ENCODE measurements around the gene ZCCHC7. TPM values are rescaled to one million over a fixed set of nuclear protein-coding genes. Genes with fewer than 3 reads are reported as not detected.

Gene ZCCHC7
- polyA plus RNA-seq, 3 donors: 8.7 to 12.9 (median 12.5) TPM

DNA sequence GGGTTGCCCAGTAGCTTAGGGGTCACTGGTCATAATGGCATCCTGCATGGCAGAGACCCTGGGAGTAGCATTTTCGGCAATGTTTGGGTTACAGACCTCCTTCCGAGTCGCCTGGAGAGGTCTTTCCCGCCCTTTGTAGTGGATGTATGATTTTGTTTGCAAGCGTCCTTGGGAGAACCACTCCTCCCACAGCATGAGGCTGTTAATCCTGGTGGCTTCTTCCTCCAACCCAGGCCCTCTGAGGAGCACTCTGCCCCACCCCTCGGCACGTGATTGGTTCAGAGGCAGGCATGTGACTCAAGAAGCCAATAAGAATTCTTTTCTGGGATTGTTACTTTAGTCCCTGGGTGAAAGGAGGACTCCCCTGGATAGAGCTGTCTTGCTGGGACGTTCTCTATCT lies 271.9 kb downstream of the ZCCHC7 start:
- no CpG with 5 or more reads among the region's 8 CpGs for WGBS (ENCODE audit: insufficient coverage)
- Histone ChIP-seq H3K4me1 (ENCODE audit: control insufficient read depth in 1 of 2, insufficient read depth in 2 of 2, low read length in 2 of 2) (no peaks in the 10 kb centered on the region), H3K9ac (ENCODE audit: insufficient read depth, low read length, poor library complexity, severe bottlenecking) (no peak overlapping the region), H3K9me3 (replicated peaks in 1 of 2; ENCODE audit: control insufficient read depth in 1 of 2, insufficient read depth in 1 of 2, low read length in 2 of 2) (no peaks in the 10 kb centered on the region), H3K36me3 (replicated peaks in 1 of 2; ENCODE audit: control insufficient read depth in 1 of 2, insufficient read depth in 2 of 2, low read length in 2 of 2) (no peaks in the 10 kb centered on the region), H4K20me1 (ENCODE audit: insufficient read depth, low read length) (no peaks in the 10 kb centered on the region), H3K27me3 (ENCODE audit: control insufficient read depth in 2 of 2, insufficient read depth in 2 of 2, low read length in 2 of 2) (no peaks in the 10 kb centered on the region), H3K4me2 (replicated peaks; ENCODE audit: extremely low read depth, low read length, poor library complexity, severe bottlenecking) (no peak overlapping the region), H3K4me3 (replicated peaks in 1 of 3; ENCODE audit: low read depth in 2 of 3, low read length in 3 of 3) (no peak overlapping the region), H2AFZ (ENCODE audit: insufficient read depth, low read depth, low read length, poor library complexity, severe bottlenecking) (no peak overlapping the region), H3K79me2 (ENCODE audit: insufficient read depth, low read length) (no peaks in the 10 kb centered on the region), H3K27ac (ENCODE audit: low read depth in 1 of 2, low read length in 2 of 2) (no peak overlapping the region)
- H3K4me1 Mint-ChIP-seq: peaks cover 4% of the 10 kb centered on the region
- no peak for TF ChIP-seq CTCF (IDR thresholded peaks at IDR 0.05)
- no peak overlapping the region for H3K4me3 Mint-ChIP-seq
- no peak overlapping the region for H3K27ac Mint-ChIP-seq
- no peaks in the 10 kb centered on the region for H3K36me3 Mint-ChIP-seq
- H3K9me3 Mint-ChIP-seq: no peaks in the 10 kb centered on the region
- H3K27me3 Mint-ChIP-seq (ENCODE audit: low read depth in 3 of 3): peaks cover 2 to 8% (median 5%) of the 10 kb centered on the region in 3 donors
- no peak for DNase-seq
- intact Hi-C loops (cut with micrococcal nuclease): no loop called here

- peaks cover 3 to 8% (median 4%) of the 10 kb centered on the region in 3 donors for H3K27me3 Mint-ChIP-seq (ENCODE audit: low read depth in 3 of 3)
- H4K20me1 ChIP-seq (ENCODE audit: insufficient read depth, low read length): no peaks in the 10 kb centered on the region
- no peak overlapping the region for H3K27ac Mint-ChIP-seq
- no peak overlapping the region for H3K4me3 ChIP-seq (replicated peaks in 1 of 3; ENCODE audit: low read depth in 2 of 3, low read length in 3 of 3)
- TF ChIP-seq CTCF (IDR thresholded peaks at IDR 0.05): no peak
- no peaks in the 10 kb centered on the region for H3K79me2 ChIP-seq (ENCODE audit: insufficient read depth, low read length)
- 63% methylated on average over 4 of the region's 12 CpGs for WGBS (ENCODE audit: insufficient coverage)
- no peaks in the 10 kb centered on the region for H3K4me1 ChIP-seq (ENCODE audit: control insufficient read depth in 1 of 2, insufficient read depth in 2 of 2, low read length in 2 of 2)
- no peaks in the 10 kb centered on the region for H3K9me3 Mint-ChIP-seq
- H3K4me2 ChIP-seq (replicated peaks; ENCODE audit: extremely low read depth, low read length, poor library complexity, severe bottlenecking): no peak overlapping the region
- H2AFZ ChIP-seq (ENCODE audit: insufficient read depth, low read depth, low read length, poor library complexity, severe bottlenecking): no peak overlapping the region
- DNase-seq: no peak
- no peak overlapping the region for H3K9ac ChIP-seq (ENCODE audit: insufficient read depth, low read length, poor library complexity, severe bottlenecking)
- intact Hi-C loops (cut with micrococcal nuclease): no loop called here
- no peaks in the 10 kb centered on the region for H3K27me3 ChIP-seq (ENCODE audit: control insufficient read depth in 2 of 2, insufficient read depth in 2 of 2, low read length in 2 of 2)
- H3K4me3 Mint-ChIP-seq: no peak overlapping the region
- H3K9me3 ChIP-seq (replicated peaks in 1 of 2; ENCODE audit: control insufficient read depth in 1 of 2, insufficient read depth in 1 of 2, low read length in 2 of 2): no peaks in the 10 kb centered on the region
- peaks cover 4% of the 10 kb centered on the region for H3K4me1 Mint-ChIP-seq
- no peaks in the 10 kb centered on the region for H3K36me3 Mint-ChIP-seq
- H3K36me3 ChIP-seq (replicated peaks in 1 of 2; ENCODE audit: control insufficient read depth in 1 of 2, insufficient read depth in 2 of 2, low read length in 2 of 2): no peaks in the 10 kb centered on the region
- no peak overlapping the region for H3K27ac ChIP-seq (ENCODE audit: low read depth in 1 of 2, low read length in 2 of 2)
These were observed 274.9 kb downstream of the ZCCHC7 start for GRCh38 chr9:37395229-37395628.
